Left lung (tissue), 10 donors: Measurements from ENCODE around the gene DSTN. TPM values are rescaled to one million over a fixed set of nuclear protein-coding genes. Genes with fewer than 3 reads are reported as not detected.

Experiments
- ATAC-seq: fragments of 200-7000 bp; cut with Tn5 transposase; one replicate; pipeline ENCODE4 v1.9.1; 2020; ENCODE audit warnings: moderate library complexity
- DNase-seq, 4 donors: peaks; one replicate each; pipeline ENCODE4 v3.0.0-alpha.2; 2013 to 2020
- H3K27ac ChIP-seq, 2 donors: fragments of 200-600 bp; sonication (generic) in 1 of 2; one replicate each; pipeline versions ENCODE4 v1.5.0 to v1.8.0; 2020 to 2021
- H3K27me3 ChIP-seq, 2 donors: fragments of 200-600 bp; sonication (generic) in 1 of 2; one replicate each; pipeline versions ENCODE4 v1.5.0 to v1.8.0; 2020 to 2021
- H3K36me3 ChIP-seq, 2 donors: fragments of 200-600 bp; sonication (generic) in 1 of 2; one replicate each; pipeline versions ENCODE4 v1.5.0 to v1.8.0; 2020 to 2021
- H3K4me1 ChIP-seq, 2 donors: fragments of 200-600 bp; one replicate each; pipeline ENCODE4 v1.8.0; 2021
- H3K4me3 ChIP-seq, 2 donors: fragments of 200-600 bp; sonication (generic) in 1 of 2; one replicate each; pipeline versions ENCODE4 v1.5.0 to v1.8.0; 2020 to 2021; ENCODE audit warnings: mild to moderate bottlenecking in 1 of 2
- H3K9me3 ChIP-seq, 2 donors: fragments of 200-600 bp; sonication (generic) in 1 of 2; one replicate each; pipeline versions ENCODE4 v1.5.0 to v1.8.0; 2020 to 2021
- CTCF ChIP-seq, 2 donors: fragments of 200-600 bp; sonication (generic) in 1 of 2; IDR thresholded peaks; one replicate each; pipeline versions ENCODE4 v1.5.0 to v1.8.0; 2021; ENCODE audit warnings: antibody characterized with exemption in 2 of 2
- intact Hi-C, 2 donors: fragments of 100-400 bp; cut with DNase I; formaldehyde crosslinking; loops; one replicate each; pipeline versions ENCODE4 v1.11.2 to v1.14.2; 2022
- polyA plus RNA-seq, 6 donors: library from polyadenylated mRNA; unstranded; fragments of 120-200 nt; gene quantifications; one replicate each; pipeline ENCODE4 v1.2.1, GENCODE V29; 2013; ENCODE audit not compliant: insufficient read length in 6 of 6
- total RNA-seq, 2 donors: library from RNA; stranded (reverse); fragmentation: NEBNext Ultra II Directional; extraction: Animal tissue kit (Norgen Biotek cat#: 25700); gene quantifications; one replicate each; pipeline ENCODE4 v1.2.1, GENCODE V29; 2021
- donor health status: DM: no; HTN: yes; CAD: no.
- donor health status: DM: no; HTN: no; CAD: no.

The DSTN gene
- total and polyA plus RNA-seq, 8 donors, result 340 to 551 (median 366) TPM

GRCh38 chr20:17555106-17555505 lies 14.8 kb upstream of the DSTN start:
- peaks cover 20 to 33% of the 10 kb centered on the region in 2 donors for H3K4me1 ChIP-seq
- no peak overlapping the region for H3K27ac ChIP-seq
- no peak for TF ChIP-seq CTCF (IDR thresholded peaks at IDR 0.05)
- DNase-seq (no peak), ATAC-seq (no peak)
- no peak overlapping the region for H3K4me3 ChIP-seq
- no peaks in the 10 kb centered on the region for H3K9me3 ChIP-seq
- intact Hi-C loops, result no loop called here
- no peaks in the 10 kb centered on the region for H3K36me3 ChIP-seq
- no peaks in the 10 kb centered on the region for H3K27me3 ChIP-seq

GRCh38 chr20:17556837-17557674 lies 12.8 kb upstream of the DSTN start:
- ATAC-seq, result peak; percentile 34
- DNase-seq, result peak in 3 of 4 donors; percentile 39 to 80 (median 69)
- no peak overlapping the region for H3K4me3 ChIP-seq

GRCh38 chr20:17557675-17558006 lies 12.2 kb upstream of the DSTN start:
- Histone ChIP-seq H3K4me3 (no peak overlapping the region), H3K36me3 (no peaks in the 10 kb centered on the region), H3K4me1 (peaks cover 20 to 34% of the 10 kb centered on the region in 2 donors), H3K27ac (peak overlapping the region; percentile 89 to 97), H3K27me3 (no peaks in the 10 kb centered on the region), H3K9me3 (no peaks in the 10 kb centered on the region)
- intact Hi-C loops, result no loop called here
- no peak for TF ChIP-seq CTCF (IDR thresholded peaks at IDR 0.05)
- DNase-seq (peak in 1 of 4 donors; percentile 71), ATAC-seq (peak; percentile 77)

More at GRCh38 chr20:17556837-17557674, 12.8 kb upstream of the DSTN start:
- H3K4me1 ChIP-seq, result peaks cover 20 to 34% of the 10 kb centered on the region in 2 donors
- peak overlapping the region; percentile 89 to 97 for H3K27ac ChIP-seq
- no peaks in the 10 kb centered on the region for H3K36me3 ChIP-seq
- H3K27me3 ChIP-seq, result no peaks in the 10 kb centered on the region
- TF ChIP-seq CTCF (IDR thresholded peaks at IDR 0.05), result no peak
- H3K9me3 ChIP-seq, result no peaks in the 10 kb centered on the region
- intact Hi-C loops, result no loop called here

- TF ChIP-seq CTCF (IDR thresholded peaks at IDR 0.05), result no peak
- Histone ChIP-seq H3K9me3 (no peaks in the 10 kb centered on the region), H3K4me3 (no peak overlapping the region), H3K27ac (peak overlapping the region; percentile 89 to 97), H3K4me1 (peaks cover 20 to 34% of the 10 kb centered on the region in 2 donors), H3K27me3 (no peaks in the 10 kb centered on the region), H3K36me3 (no peaks in the 10 kb centered on the region)
- DNase-seq, result peak in 2 of 4 donors; percentile 61 to 69
- intact Hi-C loops, result no loop called here
- peak; percentile 82 for ATAC-seq
Observed at GRCh38 chr20:17558154-17558940, 11.5 kb upstream of the DSTN start.

GRCh38 chr20:17558941-17559304 lies 11.0 kb upstream of the DSTN start:
- Histone ChIP-seq H3K4me3 (no peak overlapping the region), H3K4me1 (peaks cover 20 to 34% of the 10 kb centered on the region in 2 donors), H3K27ac (peak overlapping the region; percentile 89 to 97), H3K36me3 (no peaks in the 10 kb centered on the region), H3K9me3 (no peaks in the 10 kb centered on the region), H3K27me3 (no peaks in the 10 kb centered on the region)
- no peak for TF ChIP-seq CTCF (IDR thresholded peaks at IDR 0.05)
- DNase-seq (no peak), ATAC-seq (no peak)
- intact Hi-C loops, result no loop called here
